Activated T-cell treated with anti-CD3 and anti-CD28 coated beads, Interleukin-2, amount 50 U/mL, for 4 hours (primary cell): ENCODE results near the gene MAP7. TPM values are rescaled to one million over a fixed set of nuclear protein-coding genes. Genes with fewer than 3 reads are reported as not detected.
A peak's percentile ranks its signal among the peaks of the same experiment; 100 is the strongest.

ENCODE experiments used
- ATAC-seq, 2 donors: fragments of 200-7000 bp; cut with Tn5 transposase; one replicate each; pipeline ENCODE4 v1.10.0; 2021
- DNase-seq: peaks from one replicate; pipeline ENCODE4 v3.0.0-alpha.2; 2020
- H3K27me3 Mint-ChIP-seq: one replicate; pipeline ENCODE4 v1.8.0; 2021; ENCODE audit warnings: low read depth, mixed read lengths
- H3K36me3 Mint-ChIP-seq: one replicate; pipeline ENCODE4 v1.8.0; 2022; ENCODE audit warnings: mixed read lengths; ENCODE audit not compliant: insufficient read depth
- H3K4me1 Mint-ChIP-seq: one replicate; pipeline ENCODE4 v1.8.0; 2021; ENCODE audit warnings: low read depth, mixed read lengths
- H3K4me3 Mint-ChIP-seq: one replicate; pipeline ENCODE4 v1.8.0; 2021; ENCODE audit warnings: mild to moderate bottlenecking, moderate library complexity, mixed read lengths
- H3K9me3 Mint-ChIP-seq: one replicate; pipeline ENCODE4 v1.8.0; 2021; ENCODE audit warnings: mixed read lengths
- total RNA-seq, 3 donors: library from RNA; stranded (reverse); gene quantifications; one replicate each; pipeline ENCODE4 v1.2.1, GENCODE V29; 2021

MAP7 gene
- total RNA-seq, 3 donors from 2014 or later: 0.46 to 1.3 (median 0.49) TPM

DNA sequence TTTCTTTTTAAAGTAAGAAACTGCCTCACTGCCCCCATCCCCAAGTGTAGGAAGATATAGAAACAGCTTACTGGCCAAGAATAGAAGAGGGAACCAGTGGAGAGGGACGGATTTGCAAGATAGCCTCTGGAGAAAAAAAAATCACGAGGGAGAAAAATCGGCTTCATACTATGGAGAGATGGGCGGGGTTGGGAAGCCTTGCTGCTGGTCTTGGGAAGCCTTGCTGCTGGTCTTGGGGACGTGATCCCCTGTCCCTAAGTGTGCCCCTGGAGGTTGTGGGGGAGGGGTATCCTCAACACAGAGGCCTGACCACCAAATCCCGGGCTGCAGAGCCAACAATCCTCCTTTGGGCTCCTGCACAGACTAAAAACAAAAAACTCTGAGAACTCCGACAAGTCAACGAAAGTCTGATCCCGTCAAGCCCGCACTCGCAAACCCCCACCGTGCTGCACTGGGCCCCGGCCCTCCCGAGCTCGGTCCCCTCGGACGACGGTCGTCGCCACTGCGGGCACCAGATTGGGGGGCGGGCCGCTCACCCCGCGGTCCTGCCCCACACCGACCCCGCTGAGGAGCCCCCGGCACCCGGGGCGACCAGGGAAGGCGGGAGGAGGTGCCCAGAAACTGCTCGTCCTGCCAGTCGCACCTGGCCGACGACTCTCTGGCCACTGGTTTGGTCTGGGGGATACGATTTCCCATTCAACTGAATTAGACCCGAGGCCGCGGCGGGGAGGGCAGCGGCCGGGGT lies 750 bp downstream of the MAP7 start:
- no peak for DNase-seq

DNA sequence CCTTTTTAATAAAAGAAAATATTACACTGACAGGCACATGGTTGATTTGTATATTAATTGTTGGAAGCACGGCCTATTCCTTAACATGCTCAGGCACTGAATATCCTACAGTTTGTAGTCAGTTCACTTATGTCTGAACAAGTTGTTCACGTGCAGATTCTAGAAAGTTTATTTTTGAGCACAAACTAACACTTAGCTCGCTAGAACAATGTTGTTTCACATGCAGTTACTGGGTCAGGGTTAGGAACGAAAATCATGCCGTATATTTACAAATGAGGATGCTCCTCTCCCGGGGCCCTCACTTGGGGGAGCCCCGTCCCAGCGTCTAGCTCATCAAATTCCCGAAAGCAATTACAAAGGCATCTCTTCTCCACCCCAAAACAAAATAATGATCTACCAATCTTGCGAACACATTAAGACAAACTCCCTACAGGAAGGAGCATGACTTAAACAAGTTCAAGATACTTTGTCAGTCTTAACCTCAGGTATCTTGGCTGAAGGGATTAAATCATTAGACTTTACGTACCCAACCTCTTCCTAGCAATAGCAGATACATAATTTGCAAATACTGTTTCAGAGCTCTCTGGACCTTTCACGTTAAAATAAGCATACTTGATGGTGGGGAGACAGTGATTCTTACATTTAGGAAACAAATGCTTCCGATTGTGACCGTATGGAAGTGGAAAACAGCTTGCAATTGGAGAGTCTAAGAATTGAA lies 1.5 kb downstream of the MAP7 start:
- H3K4me3 Mint-ChIP-seq: peak overlapping the region; percentile 63
- DNase-seq: no peak
- peaks cover 53% of the 10 kb centered on the region for H3K27me3 Mint-ChIP-seq
- H3K9me3 Mint-ChIP-seq: no peaks in the 10 kb centered on the region
- ATAC-seq: no peak
- no peaks in the 10 kb centered on the region for H3K36me3 Mint-ChIP-seq
- H3K4me1 Mint-ChIP-seq: peaks cover 3% of the 10 kb centered on the region

More for the DNA sequence above, 750 bp downstream of the MAP7 start:
- no peaks in the 10 kb centered on the region for H3K36me3 Mint-ChIP-seq
- H3K4me1 Mint-ChIP-seq: peaks cover 3% of the 10 kb centered on the region
- H3K4me3 Mint-ChIP-seq: peak overlapping the region; percentile 63
- H3K9me3 Mint-ChIP-seq: no peaks in the 10 kb centered on the region
- ATAC-seq: peak in 1 of 2 donors; percentile 6
- H3K27me3 Mint-ChIP-seq: peaks cover 46% of the 10 kb centered on the region

DNA sequence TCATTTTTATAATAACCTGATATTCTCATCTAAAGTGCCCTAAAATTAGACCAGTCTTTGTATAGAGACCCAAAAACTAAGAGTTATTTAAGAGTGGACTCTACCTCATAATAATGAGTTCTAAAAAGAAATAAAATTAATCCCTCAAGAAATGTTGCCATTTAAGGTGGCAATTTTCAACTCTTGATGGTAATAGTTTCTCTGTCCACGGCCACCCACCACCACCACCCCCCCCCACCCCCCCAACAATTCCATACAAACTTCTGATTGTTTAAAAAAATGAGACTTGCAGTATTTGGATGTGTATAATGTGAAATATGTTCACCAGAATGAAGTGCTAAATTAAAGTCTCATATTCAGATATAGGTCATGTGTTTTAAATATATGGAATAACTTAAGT lies 2.4 kb downstream of the MAP7 start:
- H3K36me3 Mint-ChIP-seq: no peaks in the 10 kb centered on the region
- H3K27me3 Mint-ChIP-seq: peaks cover 61% of the 10 kb centered on the region
- DNase-seq (no peak), ATAC-seq (no peak)
- H3K9me3 Mint-ChIP-seq: no peaks in the 10 kb centered on the region
- peaks cover 3% of the 10 kb centered on the region for H3K4me1 Mint-ChIP-seq
- no peak overlapping the region for H3K4me3 Mint-ChIP-seq

DNA sequence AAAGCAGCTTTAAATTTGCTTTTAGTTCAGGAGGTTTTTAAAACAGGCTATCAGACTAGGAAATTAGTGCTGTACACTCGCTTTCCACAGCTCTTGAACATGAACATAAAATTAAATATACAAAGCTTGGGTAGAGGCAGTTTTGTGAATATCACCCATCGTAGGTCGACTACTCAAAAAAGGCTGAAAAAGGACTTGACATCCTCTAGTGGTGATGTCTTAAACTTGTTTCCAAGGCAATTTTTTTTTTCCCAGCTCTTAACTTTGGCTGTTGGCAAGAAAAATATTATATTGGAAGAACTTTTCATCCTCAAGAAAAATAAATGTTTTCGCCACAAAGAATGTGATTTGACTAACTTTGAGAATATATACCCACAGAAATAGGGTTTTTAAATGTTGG lies 2.9 kb downstream of the MAP7 start:
- Mint-ChIP-seq H3K27me3 (peaks cover 61% of the 10 kb centered on the region), H3K4me1 (peaks cover 3% of the 10 kb centered on the region), H3K4me3 (no peak overlapping the region), H3K9me3 (no peaks in the 10 kb centered on the region), H3K36me3 (no peaks in the 10 kb centered on the region)
- no peak for ATAC-seq
- no peak for DNase-seq

DNA sequence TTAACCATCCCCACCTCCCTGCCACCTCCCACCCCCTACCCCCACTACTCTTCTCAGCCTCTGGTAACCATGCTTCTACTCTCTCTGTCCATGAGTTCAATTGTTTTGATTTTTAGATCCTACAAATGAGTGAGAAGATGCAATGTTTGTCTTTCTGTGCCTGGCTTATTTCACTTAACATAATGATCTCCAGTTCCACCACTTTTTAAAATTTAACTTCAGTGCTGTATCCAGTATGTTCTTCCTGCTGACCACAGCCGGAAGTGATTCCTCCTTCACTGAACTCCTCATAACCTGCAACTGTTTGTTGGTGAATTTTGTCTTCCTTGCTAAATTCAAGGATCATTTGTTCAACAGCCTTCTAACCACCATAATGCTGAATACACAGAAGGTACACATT lies 3.9 kb downstream of the MAP7 start:
- H3K4me1 Mint-ChIP-seq: peaks cover 3% of the 10 kb centered on the region
- no peaks in the 10 kb centered on the region for H3K9me3 Mint-ChIP-seq
- DNase-seq (no peak), ATAC-seq (no peak)
- H3K4me3 Mint-ChIP-seq: no peak overlapping the region
- no peaks in the 10 kb centered on the region for H3K36me3 Mint-ChIP-seq
- H3K27me3 Mint-ChIP-seq: peaks cover 61% of the 10 kb centered on the region

- H3K27me3 Mint-ChIP-seq: peaks cover 56% of the 10 kb centered on the region
- peaks cover 3% of the 10 kb centered on the region for H3K4me1 Mint-ChIP-seq
- H3K36me3 Mint-ChIP-seq: no peaks in the 10 kb centered on the region
- no peak overlapping the region for H3K4me3 Mint-ChIP-seq
- ATAC-seq (no peak), DNase-seq (no peak)
- H3K9me3 Mint-ChIP-seq: no peaks in the 10 kb centered on the region
Measured at GRCh38 chr6:136544326-136544725, 5.9 kb downstream of the MAP7 start.

DNA sequence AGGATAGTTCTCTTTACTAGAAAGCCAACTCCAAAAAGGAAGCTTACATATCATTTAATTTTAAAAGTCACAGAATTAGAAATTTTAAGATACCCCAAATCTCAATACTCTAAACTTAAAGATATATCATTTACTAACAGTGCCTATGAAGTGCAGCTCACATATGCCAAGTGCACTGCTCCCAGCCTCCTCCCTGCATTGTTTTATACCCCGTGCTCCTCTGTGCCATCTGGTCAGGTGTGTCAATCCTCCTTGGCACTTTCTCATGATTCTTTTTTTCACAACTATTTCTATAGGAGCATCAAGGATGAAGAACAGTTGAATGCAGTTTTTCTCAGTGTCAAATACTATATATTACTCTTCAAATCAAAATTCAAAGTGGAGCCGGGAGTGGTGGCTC lies 8.8 kb downstream of the MAP7 start:
- Mint-ChIP-seq H3K27me3 (peaks cover 33% of the 10 kb centered on the region), H3K4me1 (no peaks in the 10 kb centered on the region), H3K36me3 (no peaks in the 10 kb centered on the region), H3K4me3 (no peak overlapping the region), H3K9me3 (no peaks in the 10 kb centered on the region)
- DNase-seq: no peak
- no peak for ATAC-seq

- DNase-seq (no peak), ATAC-seq (no peak)
- Mint-ChIP-seq H3K4me3 (no peak overlapping the region), H3K27me3 (peaks cover 23% of the 10 kb centered on the region), H3K36me3 (no peaks in the 10 kb centered on the region), H3K4me1 (no peaks in the 10 kb centered on the region), H3K9me3 (no peaks in the 10 kb centered on the region)
Measured at GRCh38 chr6:136539967-136540652, 10.1 kb downstream of the MAP7 start.

DNA sequence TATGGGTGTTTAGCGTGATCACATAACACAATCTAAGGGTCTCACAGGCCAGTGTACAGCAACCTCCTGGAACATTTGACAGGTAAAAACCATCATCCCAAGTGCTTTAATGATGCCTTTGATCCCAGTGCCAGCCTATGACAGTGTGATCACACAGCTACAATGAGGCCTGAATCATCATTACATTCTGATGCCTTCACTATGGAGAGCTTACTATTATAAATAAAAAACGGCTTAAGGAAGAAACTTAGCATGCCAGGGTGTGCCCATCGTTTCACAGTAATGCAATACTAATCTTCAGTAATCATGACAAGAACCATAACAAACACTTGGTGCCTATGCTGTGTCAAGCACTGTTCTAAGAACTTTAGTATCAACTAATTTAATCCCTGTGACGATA lies 11.4 kb downstream of the MAP7 start:
- Mint-ChIP-seq H3K36me3 (no peaks in the 10 kb centered on the region), H3K27me3 (peaks cover 11% of the 10 kb centered on the region), H3K4me3 (no peak overlapping the region), H3K9me3 (no peaks in the 10 kb centered on the region), H3K4me1 (no peaks in the 10 kb centered on the region)
- ATAC-seq (no peak), DNase-seq (no peak)

GRCh38 chr6:136535880-136536650 lies 14.2 kb downstream of the MAP7 start:
- Mint-ChIP-seq H3K4me1 (no peaks in the 10 kb centered on the region), H3K27me3 (peaks cover 2% of the 10 kb centered on the region), H3K9me3 (no peaks in the 10 kb centered on the region), H3K36me3 (no peaks in the 10 kb centered on the region), H3K4me3 (no peak overlapping the region)
- DNase-seq (no peak), ATAC-seq (no peak)

GRCh38 chr6:136535017-136535765 lies 15.0 kb downstream of the MAP7 start:
- no peak overlapping the region for H3K4me3 Mint-ChIP-seq
- no peaks in the 10 kb centered on the region for H3K4me1 Mint-ChIP-seq
- DNase-seq (no peak), ATAC-seq (no peak)
- no peaks in the 10 kb centered on the region for H3K9me3 Mint-ChIP-seq
- H3K27me3 Mint-ChIP-seq: no peaks in the 10 kb centered on the region
- no peaks in the 10 kb centered on the region for H3K36me3 Mint-ChIP-seq

GRCh38 chr6:136534268-136534667 lies 16.0 kb downstream of the MAP7 start:
- no peak for DNase-seq
- no peak for ATAC-seq
- H3K36me3 Mint-ChIP-seq: no peaks in the 10 kb centered on the region
- H3K4me1 Mint-ChIP-seq: no peaks in the 10 kb centered on the region
- no peaks in the 10 kb centered on the region for H3K9me3 Mint-ChIP-seq
- H3K27me3 Mint-ChIP-seq: no peaks in the 10 kb centered on the region
- no peak overlapping the region for H3K4me3 Mint-ChIP-seq

- Mint-ChIP-seq H3K9me3 (no peaks in the 10 kb centered on the region), H3K36me3 (no peaks in the 10 kb centered on the region), H3K4me3 (no peak overlapping the region), H3K27me3 (no peaks in the 10 kb centered on the region), H3K4me1 (no peaks in the 10 kb centered on the region)
- no peak for ATAC-seq
- DNase-seq: no peak
Measured at GRCh38 chr6:136533487-136533886, 16.7 kb downstream of the MAP7 start.

GRCh38 chr6:136532030-136532429 lies 18.2 kb downstream of the MAP7 start:
- Mint-ChIP-seq H3K4me1 (no peaks in the 10 kb centered on the region), H3K27me3 (peaks cover 2% of the 10 kb centered on the region), H3K36me3 (no peaks in the 10 kb centered on the region), H3K9me3 (no peaks in the 10 kb centered on the region), H3K4me3 (no peak overlapping the region)
- ATAC-seq (no peak), DNase-seq (no peak)
